GM12874 (cell line): ENCODE results near the gene ADPRH.

Source experiments
- CTCF ChIP-seq: IDR thresholded peaks from 2 replicates; pipeline ENCODE4 v1.5.1; 2011; ENCODE audit warnings: low read depth, mild to moderate bottlenecking, control low read depth, low read length, moderate library complexity; ENCODE audit not compliant: insufficient read depth

ADPRH gene

DNA sequence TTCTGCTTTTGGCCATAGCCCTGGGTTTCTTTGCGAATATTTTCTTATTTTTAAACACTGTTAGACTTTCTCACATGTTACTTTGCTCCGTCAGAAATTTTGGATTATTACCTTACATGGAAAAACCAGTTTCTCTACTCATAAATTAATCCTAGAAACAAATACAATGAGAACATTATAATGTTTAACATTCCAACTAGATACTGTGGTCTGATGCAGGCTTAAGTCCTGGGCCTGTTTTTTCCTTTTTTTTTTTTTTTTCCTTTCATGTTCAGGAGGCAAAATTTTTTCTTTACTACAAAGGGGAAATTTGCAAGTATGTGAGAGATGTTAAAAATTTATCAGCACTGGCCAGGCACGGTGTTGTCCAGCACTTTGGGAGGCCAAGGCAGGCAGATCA is 52.2 kb downstream of the ADPRH start:
- no peak for TF ChIP-seq CTCF

- TF ChIP-seq CTCF = no peak
Observed at GRCh38 chr3:119632216-119632615, 52.9 kb downstream of the ADPRH start.

GRCh38 chr3:119632829-119633228 is 53.5 kb downstream of the ADPRH start:
- TF ChIP-seq CTCF = no peak

GRCh38 chr3:119635719-119636118 is 56.4 kb downstream of the ADPRH start:
- TF ChIP-seq CTCF = no peak

DNA sequence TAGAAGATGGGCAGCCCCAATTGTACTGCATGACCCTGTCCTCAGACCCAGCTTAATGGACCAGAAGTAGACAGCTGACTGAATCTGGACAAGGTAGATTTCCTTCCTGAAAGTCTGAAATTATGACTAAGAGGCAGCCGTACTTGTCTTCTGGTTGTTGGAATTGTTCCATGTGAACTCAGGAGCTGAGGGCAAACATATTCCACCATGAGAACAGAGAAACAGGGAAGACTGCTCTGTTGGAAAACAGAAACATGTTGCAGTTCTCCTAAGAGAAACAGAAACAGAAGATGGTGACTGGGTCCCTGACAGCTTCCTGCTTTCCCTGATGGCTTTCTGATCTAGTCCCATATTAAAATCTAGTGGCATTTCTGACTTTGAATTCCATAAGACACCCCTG is 57.0 kb downstream of the ADPRH start:
- TF ChIP-seq CTCF = no peak

GRCh38 chr3:119636891-119637611 is 57.8 kb downstream of the ADPRH start:
- no peak for TF ChIP-seq CTCF

DNA sequence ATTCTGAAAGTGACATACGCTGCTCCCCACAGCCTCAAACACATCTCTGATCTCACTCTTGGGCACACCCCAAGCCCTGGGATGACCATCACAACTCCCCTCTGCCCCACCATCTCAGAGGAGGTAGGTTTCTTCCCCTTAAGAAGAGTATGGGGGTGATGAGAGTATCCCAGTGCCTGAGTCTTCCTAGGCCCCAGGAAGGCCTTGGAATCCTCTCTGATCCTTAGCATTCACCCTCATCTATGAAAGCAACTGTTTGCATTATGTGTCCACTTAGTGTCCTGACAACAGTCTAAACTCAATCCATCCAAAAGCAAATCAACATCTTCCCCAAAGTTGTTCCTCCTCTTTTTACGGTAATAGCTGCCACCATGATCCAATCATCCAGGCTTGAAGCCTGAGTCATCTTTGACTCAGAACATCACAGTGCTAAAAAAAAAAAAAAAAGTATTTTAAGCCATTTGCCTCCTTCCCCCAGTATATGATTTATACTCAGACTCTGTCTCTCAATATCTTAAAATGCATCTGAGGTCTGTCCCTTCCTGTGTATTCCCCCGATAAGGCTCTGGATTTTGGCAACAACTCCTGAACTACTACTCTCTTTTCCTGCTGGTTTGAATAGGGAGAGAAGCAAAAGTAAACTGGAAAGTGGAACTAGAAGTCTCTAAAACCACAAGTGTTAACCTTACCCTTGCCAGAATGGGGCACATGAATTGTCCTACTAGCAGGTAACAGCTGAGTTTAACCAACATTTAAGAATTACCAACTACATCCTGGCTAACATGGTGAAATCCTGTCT is 58.6 kb downstream of the ADPRH start:
- TF ChIP-seq CTCF = no peak
